ENCODE results near the gene GRIN2B.

DNA sequence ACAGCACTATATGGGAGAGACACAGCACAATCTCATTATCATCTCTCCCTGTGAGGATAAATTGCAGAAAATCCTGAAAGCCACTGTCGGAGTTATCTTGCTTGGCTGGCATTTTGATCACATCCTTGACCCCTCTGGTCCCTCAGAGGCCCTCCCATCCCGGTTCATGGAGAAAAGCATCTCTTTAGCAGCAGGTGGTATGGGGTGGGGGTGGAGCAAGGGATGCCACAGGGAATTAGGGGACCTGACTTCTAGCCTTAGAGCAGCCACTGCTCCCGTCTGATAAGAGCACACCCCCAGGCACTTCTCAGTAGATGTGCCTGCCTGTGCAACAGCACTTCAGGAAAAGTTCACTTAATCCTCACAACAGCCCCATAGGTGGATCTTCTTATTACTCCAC is 38.6 kb downstream of the GRIN2B start:
- TF ChIP-seq, protein P1, sequence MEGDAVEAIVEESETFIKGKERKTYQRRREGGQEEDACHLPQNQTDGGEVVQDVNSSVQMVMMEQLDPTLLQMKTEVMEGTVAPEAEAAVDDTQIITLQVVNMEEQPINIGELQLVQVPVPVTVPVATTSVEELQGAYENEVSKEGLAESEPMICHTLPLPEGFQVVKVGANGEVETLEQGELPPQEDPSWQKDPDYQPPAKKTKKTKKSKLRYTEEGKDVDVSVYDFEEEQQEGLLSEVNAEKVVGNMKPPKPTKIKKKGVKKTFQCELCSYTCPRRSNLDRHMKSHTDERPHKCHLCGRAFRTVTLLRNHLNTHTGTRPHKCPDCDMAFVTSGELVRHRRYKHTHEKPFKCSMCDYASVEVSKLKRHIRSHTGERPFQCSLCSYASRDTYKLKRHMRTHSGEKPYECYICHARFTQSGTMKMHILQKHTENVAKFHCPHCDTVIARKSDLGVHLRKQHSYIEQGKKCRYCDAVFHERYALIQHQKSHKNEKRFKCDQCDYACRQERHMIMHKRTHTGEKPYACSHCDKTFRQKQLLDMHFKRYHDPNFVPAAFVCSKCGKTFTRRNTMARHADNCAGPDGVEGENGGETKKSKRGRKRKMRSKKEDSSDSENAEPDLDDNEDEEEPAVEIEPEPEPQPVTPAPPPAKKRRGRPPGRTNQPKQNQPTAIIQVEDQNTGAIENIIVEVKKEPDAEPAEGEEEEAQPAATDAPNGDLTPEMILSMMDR (IDR thresholded peaks at IDR 0.05), result no peak
- TF ChIP-seq POLR2AphosphoS5 (IDR thresholded peaks at IDR 0.05), result no peak

All from upper lobe of left lung (tissue), 4 donors.